Stimulated activated CD4-positive, alpha-beta T cell treated with anti-CD3 and anti-CD28 coated beads, Interleukin-15, amount 100 ng/mL, for 1 hour (primary cell): ENCODE measurements around the gene THSD7B.
"Not testable (repeated sequence)": the region's sequence is repeated elsewhere in the genome, so short reads cannot be mapped to it uniquely, and the experiment has no call there.

Experiments
- DNase-seq, 2 donors: peaks; one replicate each; pipeline ENCODE4 v3.0.0-alpha.2; 2020; ENCODE audit warnings: low read depth in 1 of 2, low spot score in 1 of 2

The THSD7B gene

GRCh38 chr2:137674991-137675390, 909.6 kb downstream of the THSD7B start:
- no peak for DNase-seq

DNA sequence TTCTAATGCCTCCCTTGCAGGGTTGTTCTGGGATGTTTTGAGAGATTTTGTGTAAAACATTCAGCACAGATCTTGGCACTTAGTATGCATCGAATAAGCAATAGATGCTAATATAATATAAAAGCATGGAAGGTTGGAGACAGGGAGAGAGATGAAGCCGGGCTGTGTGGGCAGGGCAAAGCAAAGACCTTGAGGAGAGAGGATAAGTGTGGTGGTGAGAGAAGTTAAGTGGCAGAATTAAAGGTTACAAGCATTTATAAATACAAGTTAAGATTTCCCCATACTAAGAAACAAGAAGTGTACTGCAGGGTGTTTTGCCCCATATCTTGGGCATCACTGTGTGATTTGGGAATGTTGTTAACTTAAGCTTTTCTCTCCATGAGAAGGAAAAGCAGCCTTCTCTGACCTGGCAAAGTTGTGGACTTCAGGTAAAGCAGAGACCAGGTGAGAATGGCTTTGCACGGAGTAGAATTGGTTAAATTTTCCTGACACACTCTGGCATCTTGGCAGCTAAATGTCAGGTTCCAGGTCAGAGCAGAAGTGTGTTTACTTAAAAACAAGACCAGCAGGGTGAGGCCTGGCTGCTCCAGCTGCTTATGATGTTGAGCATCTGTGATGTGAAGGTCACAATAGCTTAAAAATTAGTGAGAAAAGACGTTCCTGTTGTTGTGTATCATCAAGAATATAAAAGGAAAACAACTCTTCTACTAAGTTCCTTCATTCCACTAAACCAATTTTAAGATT, 910.4 kb downstream of the THSD7B start:
- DNase-seq = no peak

DNA sequence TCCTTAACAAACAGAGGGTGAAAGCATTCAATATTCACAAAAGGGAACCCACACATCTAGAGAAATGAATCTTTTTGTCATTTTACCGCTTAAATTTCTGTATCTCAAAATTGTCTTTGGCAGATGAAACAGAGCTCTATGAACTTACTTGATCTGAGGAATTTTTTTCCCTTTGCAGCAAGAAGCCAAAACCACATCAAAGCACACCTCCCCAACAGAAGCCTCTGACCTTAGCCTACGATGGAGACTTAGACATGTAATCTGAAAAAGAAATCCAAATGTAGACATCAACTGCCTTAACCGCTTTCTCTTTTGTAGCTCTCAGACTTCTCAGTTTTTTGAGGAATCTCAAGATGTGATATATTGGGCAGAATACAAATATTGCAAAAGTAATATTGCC, 911.0 kb downstream of the THSD7B start:
- no peak for DNase-seq

- DNase-seq = no peak
Observed at GRCh38 chr2:137677466-137677865, 912.1 kb downstream of the THSD7B start.

DNA sequence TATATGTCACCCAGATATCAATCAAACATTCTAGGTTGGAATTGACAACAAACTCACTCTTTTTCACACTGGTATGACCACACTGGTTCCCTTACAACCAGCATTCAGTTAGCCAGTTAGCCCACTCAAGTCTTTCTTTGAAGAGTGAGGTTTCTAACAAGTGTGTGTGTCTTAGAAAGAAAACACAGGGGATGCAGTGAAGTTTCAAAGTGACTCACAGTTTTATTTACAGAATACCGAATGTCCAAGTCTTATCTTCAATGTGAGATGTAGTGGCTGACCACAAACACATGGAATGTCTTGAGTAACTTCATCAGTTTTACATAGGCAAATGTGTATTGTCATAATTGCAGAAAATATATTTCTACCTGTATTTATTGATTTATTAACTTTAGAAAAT, 924.2 kb downstream of the THSD7B start:
- no peak for DNase-seq

DNA sequence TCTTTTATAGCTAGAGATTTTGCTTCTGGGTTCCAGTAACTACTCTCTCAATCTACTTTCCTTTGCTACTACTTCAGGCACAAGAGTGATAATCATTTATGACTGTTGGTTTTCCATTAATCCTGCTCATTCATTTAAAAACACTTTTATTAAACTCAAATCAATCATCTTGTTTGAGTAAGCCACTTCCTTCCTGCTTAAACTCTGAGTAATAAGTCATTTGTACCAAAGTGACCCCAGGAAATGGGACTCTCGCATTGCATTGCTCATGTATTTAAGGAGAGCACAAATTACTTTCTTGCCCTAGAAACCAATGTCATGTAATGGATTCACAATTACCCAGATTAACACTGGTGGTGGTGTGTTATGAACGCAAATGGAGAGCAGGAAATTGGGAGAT, 928.2 kb downstream of the THSD7B start:
- no peak for DNase-seq

DNA sequence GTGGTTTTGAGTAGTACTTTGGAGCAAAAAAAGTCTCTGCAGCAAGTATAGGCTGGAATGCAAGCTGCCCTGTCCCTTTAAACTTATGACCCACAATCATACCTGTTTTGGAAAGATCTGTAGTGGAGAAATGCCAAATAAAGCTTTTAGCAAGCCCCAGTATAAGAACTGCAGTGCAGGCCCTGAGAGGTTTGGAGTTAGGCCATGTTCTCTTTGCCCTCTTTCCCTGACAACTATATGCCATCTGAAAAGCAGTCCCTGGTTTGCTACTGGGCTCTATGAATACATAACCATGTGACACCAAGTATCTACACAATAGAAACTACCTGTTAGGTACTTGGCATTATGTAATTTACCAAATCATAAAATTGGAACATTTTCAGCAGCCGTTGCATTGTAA, 931.6 kb downstream of the THSD7B start:
- DNase-seq = no peak

DNA sequence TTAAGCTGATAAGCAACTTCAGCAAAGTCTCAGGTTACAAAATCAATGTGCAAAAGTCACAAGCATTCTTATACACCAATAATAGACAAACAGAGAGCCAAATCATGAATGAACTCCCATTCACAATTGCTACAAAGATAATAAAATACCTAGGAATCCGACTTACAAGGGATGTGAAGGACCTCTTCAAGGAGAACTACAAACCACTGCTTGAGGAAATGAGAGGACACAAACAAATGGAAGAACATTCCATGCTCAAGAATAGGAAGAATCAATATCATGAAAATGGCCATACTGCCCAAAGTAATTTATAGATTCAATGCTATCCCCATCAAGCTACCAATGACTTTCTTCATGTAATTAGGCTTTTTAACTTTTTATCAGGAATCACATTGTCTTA, 934.9 kb downstream of the THSD7B start:
- DNase-seq = not testable (repeated sequence)

DNA sequence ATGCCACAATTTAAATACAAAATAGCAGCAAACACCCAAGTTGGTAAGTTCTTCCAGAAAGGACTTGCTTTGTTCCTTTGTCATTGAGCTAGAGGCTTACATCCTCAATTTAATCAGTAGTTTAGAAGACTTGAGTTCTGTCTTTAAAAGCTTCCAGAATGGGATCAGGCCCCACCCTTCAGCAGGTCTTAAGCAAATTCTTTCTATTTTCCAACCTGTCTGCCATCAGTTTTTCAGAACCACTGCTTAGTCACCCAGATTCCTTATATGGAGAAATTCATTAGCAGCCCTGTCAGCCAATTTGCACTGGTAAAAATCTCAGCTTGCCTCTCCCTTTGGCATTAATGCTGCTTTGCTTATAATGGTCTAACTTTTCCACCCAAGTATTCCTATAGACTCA, 935.3 kb downstream of the THSD7B start:
- DNase-seq = no peak

- DNase-seq = no peak
Observed at GRCh38 chr2:137705296-137705695, 940.0 kb downstream of the THSD7B start.

DNA sequence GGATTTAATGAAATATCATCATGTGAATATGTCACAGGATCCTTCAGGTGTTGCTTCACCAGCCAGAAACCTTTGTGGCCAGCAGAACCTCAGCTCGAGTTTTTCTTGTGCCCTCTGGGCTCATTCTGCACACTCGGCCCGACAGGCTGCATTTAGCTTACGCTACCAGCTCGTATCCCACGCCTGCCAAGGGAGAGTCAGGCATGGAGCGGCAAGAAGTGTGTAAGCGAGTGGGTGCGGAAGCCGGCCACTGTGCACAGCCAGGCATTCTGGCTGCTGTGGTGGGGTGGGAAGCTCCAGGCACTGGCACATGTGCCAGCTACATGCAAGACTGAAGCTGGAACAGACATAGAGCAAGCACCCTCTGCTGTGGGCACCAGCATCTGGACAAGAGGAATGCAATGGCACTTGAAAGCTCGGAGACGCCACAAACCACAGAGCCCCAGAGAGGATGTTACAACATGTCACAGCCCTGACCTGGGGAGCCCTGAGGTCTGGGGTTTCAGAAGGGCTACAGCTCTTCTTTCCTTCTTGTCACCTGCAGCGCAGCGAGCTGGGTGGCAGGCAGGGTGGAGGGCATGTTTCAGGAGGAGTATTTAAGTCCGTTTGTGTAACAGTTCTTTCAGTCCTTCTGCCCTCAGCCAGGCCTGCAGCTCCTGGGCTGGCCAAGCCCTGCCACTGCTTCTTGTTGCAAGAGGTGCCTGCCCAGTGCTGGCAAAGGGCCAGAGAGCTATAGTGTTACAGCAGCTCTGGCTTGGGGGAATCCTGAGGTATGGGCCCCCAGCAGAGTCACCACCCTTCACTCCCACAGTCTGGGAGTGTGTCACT, 941.7 kb downstream of the THSD7B start:
- no peak for DNase-seq

DNA sequence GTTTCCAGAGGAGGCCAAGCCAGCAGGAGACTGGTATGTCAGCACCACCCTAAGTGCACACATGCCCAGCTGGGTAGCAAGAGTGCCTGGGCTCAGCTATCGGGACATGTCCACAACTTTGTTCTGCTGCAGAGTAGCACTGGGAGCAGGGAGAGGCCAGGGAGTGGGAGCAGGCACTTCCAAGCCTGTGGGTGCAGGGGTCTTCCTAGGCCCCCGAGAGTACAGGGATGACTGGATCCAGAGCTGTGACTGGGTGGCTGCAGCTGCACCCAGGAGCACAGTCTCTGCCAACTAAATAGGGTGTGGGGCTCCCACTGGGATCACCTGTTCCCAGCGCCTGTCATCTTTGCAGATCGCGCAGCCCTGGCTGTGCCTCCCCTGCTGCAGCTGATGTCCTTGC, 943.0 kb downstream of the THSD7B start:
- DNase-seq = no peak

GRCh38 chr2:137715731-137716191, 950.4 kb downstream of the THSD7B start:
- DNase-seq = no peak

DNA sequence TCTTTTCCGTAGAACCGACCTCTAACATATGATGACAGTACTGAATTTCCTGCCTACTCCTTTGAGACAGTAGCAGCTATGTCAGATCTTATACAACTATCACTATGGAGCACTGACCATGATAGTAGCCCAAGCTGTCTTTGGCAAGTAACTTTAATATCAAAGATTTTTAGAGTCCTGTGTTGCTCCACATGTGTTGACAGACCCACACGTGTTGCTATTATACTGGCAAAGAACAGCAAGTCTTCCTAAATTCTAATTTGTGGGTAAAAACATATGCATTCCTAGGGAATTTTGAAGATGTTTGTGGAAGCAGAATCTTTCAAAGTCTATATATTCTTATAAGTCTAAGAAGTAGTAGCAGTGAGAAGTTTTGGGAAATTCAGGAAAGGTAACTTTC, 953.4 kb downstream of the THSD7B start:
- no peak for DNase-seq

DNA sequence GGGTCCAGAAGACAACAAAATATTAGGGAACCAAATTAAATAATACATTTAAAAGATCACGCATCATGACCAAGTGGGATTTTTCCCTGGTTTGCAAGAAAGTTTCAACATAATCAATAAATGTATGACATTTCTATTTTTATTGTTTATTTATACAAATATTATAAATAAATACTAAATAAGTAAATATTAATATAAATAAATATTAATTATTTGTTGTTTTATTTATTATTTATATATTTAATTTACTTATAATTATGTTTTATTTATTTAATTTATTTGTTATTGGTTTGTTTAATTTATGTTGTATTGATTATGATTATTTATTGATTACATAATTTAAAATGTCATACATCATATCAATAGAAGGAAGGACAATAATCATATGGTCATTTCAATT, 956.4 kb downstream of the THSD7B start:
- DNase-seq = no peak

GRCh38 chr2:137724912-137725311, 959.6 kb downstream of the THSD7B start:
- no peak for DNase-seq
